Transverse colon (tissue), 4 donors: ENCODE results near the gene NUMBL. TPM values are rescaled to one million over a fixed set of nuclear protein-coding genes. Genes with fewer than 3 reads are reported as not detected.

Source experiments
- DNase-seq: peaks from one replicate; pipeline ENCODE4 v3.0.0-alpha.2; 2019
- H3K27ac ChIP-seq, 4 donors: fragments of 200-600 bp; sonication (generic); 2 replicates each; pipeline ENCODE4 v1.5.1; 2016 to 2018; ENCODE audit warnings: inconsistent platforms in 4 of 4
- H3K27me3 ChIP-seq: fragments of 200-600 bp; sonication (generic); 2 replicates; pipeline ENCODE4 v1.5.1; 2017; ENCODE audit warnings: inconsistent platforms
- H3K36me3 ChIP-seq, 4 donors: fragments of 200-600 bp; sonication (generic); 2 replicates each; pipeline ENCODE4 v1.5.1; 2017 to 2019; ENCODE audit warnings: inconsistent platforms in 4 of 4
- H3K4me1 ChIP-seq, 4 donors: fragments of 200-600 bp; sonication (generic); 2 replicates each; pipeline ENCODE4 v1.5.1; 2017 to 2020; ENCODE audit warnings: inconsistent platforms in 4 of 4
- H3K4me3 ChIP-seq, 4 donors: fragments of 200-600 bp; sonication (generic); 1 replicate in 1 of 4; 2 replicates in 3 of 4; pipeline versions ENCODE4 v1.5.1 to v1.6.1; 2017 to 2019; ENCODE audit warnings: inconsistent platforms in 4 of 4
- H3K9me3 ChIP-seq, 2 donors: fragments of 200-600 bp; sonication (generic); 2 replicates each; pipeline ENCODE4 v1.5.1; 2017 to 2019; ENCODE audit warnings: inconsistent platforms in 2 of 2
- EP300 ChIP-seq: sonication (generic); formaldehyde crosslinking; IDR thresholded peaks from one replicate; pipeline ENCODE4 v1.6.1; 2017; ENCODE audit warnings: antibody characterized with exemption, low read depth
- POLR2A ChIP-seq: fragments of 450-650 bp; IDR thresholded peaks from one replicate; pipeline ENCODE4 v1.6.1; 2016; ENCODE audit warnings: antibody characterized with exemption, mild to moderate bottlenecking, moderate library complexity
- POLR2AphosphoS5 ChIP-seq, 3 donors: sonication (generic); formaldehyde crosslinking; IDR thresholded peaks; one replicate each; pipeline ENCODE4 v1.6.1; 2016; ENCODE audit warnings: antibody characterized with exemption in 3 of 3
- WGBS, 2 donors: methylation state at CpG; one replicate each; pipeline ENCODE4 v1.1.5; 2018; ENCODE audit warnings: low coverage in 1 of 2; 5-methylcytosine and 5-hydroxymethylcytosine counted together
- in situ Hi-C, 4 donors: fragments of 200-750 bp; cut with MboI; loops; one replicate each; pipeline versions ENCODE4 v1.15.0 to v1.15.1; 2017; ENCODE audit warnings: low sequenced_read_pairs in 3 of 4, low pct_ligation_motif_present in 1 of 4, low pct_unique_long_range_greater_than_20kb in 1 of 4
- intact Hi-C: fragments of 100-400 bp; cut with DNase I; formaldehyde crosslinking; loops from one replicate; pipeline ENCODE4 v1.15.1; 2023; ENCODE audit warnings: low total_unique reads
- total RNA-seq, 4 donors: library from RNA; depleted of rRNA; stranded (reverse); fragments of >200 nt; gene quantifications; one replicate each; pipeline ENCODE4 v1.1.0, GENCODE V29; 2016
- TF ChIP-seq, protein P1 (sequence below), 5 experiments: fragments of 200-600 bp in 3 of 5; fragments of 450-650 bp in 2 of 5; sonication (generic) in 3 of 5; IDR thresholded peaks; 1 replicate in 2 of 5; 2 replicates in 3 of 5; pipeline ENCODE4 v1.5.1; 2016 to 2017; ENCODE audit warnings: antibody characterized with exemption in 5 of 5, inconsistent platforms in 3 of 5, mild to moderate bottlenecking in 2 of 5, moderate library complexity in 1 of 5

NUMBL gene
- total RNA-seq, 4 donors from 2014 or later, result 9.0 to 44.9 (median 20.4) TPM

DNA sequence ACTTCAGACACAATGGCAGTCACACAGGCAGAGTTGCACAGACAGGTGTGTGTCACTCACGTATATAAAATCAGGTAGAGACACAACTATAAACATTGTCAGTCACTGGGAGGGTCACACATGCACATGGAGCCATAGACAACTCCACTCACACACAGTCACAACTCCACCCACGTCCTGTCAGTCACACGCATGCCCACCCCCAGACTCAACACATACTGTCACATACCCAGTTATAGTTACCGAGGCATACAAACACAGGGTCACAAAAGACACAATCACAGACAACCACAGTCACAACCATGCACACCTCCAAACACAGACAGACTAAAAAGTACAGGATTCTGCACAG, 1.5 kb downstream of the NUMBL start:
- TF ChIP-seq, protein P1, sequence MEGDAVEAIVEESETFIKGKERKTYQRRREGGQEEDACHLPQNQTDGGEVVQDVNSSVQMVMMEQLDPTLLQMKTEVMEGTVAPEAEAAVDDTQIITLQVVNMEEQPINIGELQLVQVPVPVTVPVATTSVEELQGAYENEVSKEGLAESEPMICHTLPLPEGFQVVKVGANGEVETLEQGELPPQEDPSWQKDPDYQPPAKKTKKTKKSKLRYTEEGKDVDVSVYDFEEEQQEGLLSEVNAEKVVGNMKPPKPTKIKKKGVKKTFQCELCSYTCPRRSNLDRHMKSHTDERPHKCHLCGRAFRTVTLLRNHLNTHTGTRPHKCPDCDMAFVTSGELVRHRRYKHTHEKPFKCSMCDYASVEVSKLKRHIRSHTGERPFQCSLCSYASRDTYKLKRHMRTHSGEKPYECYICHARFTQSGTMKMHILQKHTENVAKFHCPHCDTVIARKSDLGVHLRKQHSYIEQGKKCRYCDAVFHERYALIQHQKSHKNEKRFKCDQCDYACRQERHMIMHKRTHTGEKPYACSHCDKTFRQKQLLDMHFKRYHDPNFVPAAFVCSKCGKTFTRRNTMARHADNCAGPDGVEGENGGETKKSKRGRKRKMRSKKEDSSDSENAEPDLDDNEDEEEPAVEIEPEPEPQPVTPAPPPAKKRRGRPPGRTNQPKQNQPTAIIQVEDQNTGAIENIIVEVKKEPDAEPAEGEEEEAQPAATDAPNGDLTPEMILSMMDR (IDR thresholded peaks at IDR 0.05), result no peak
- TF ChIP-seq POLR2AphosphoS5 (IDR thresholded peaks at IDR 0.05), result no peak
- TF ChIP-seq EP300, result no peak
- no peak for TF ChIP-seq POLR2A
- H3K4me1 ChIP-seq, result peaks cover 13 to 24% (median 18%) of the 10 kb centered on the region in 4 donors
- 67 to 80% methylated on average over 1 to 4 of the region's 4 CpGs for WGBS, 2 donors
- no peaks in the 10 kb centered on the region for H3K9me3 ChIP-seq
- peak overlapping the region in 3 of 4 donors; percentile 81 to 85 (median 84) for H3K27ac ChIP-seq
- peak overlapping the region in 1 of 4 donors; percentile 65 for H3K4me3 ChIP-seq
- in situ Hi-C loops, result no loop called here
- H3K27me3 ChIP-seq, result no peaks in the 10 kb centered on the region
- intact Hi-C loops, result no loop called here
- no peak for DNase-seq
- H3K36me3 ChIP-seq, result no peaks in the 10 kb centered on the region

DNA sequence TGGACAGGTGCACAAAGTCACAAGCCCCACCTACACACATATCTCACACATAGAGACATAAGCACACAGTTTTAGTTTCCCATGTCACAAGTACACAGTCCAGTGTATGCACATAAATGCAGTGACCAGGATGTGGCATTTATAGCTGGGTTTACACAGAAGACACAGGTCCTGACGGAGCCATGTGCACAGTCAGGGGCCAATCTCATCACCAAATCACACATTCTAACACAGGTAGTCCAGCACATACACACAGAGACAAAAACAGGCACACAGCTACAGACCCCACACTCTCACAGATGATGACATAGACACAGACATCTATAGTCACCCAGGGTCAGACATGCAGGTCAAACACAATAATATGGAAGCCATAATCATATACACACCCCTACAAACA, 2.1 kb downstream of the NUMBL start:
- Histone ChIP-seq H3K4me1 (peaks cover 13 to 24% (median 18%) of the 10 kb centered on the region in 4 donors), H3K9me3 (no peaks in the 10 kb centered on the region), H3K36me3 (no peaks in the 10 kb centered on the region), H3K4me3 (no peak overlapping the region), H3K27ac (peak overlapping the region; percentile 4 to 85 (median 44)), H3K27me3 (no peaks in the 10 kb centered on the region)
- no peak for DNase-seq
- intact Hi-C loops (no loop called here), in situ Hi-C loops (no loop called here)
- 80% methylated on average over 1 of the region's 1 CpG; no CpG with 5 or more reads in 1 of the 2 donors for WGBS, 2 donors
- TF ChIP-seq POLR2AphosphoS5 (IDR thresholded peaks at IDR 0.05) (no peak), EP300 (no peak), POLR2A (no peak)
- TF ChIP-seq, protein P1 (IDR thresholded peaks at IDR 0.05), result no peak

GRCh38 chr19:40687525-40688016, 2.9 kb downstream of the NUMBL start:
- Histone ChIP-seq H3K27me3 (no peaks in the 10 kb centered on the region), H3K4me1 (peaks cover 13 to 24% (median 18%) of the 10 kb centered on the region in 4 donors), H3K36me3 (no peaks in the 10 kb centered on the region), H3K4me3 (no peak overlapping the region), H3K9me3 (no peaks in the 10 kb centered on the region), H3K27ac (peak overlapping the region; percentile 25 to 85 (median 56))
- TF ChIP-seq POLR2AphosphoS5 (IDR thresholded peaks at IDR 0.05) (peak in 2 of 3 donors; percentile 42 to 46), POLR2A (no peak)
- WGBS, 2 donors, result 6 to 39% methylated on average over 6 to 12 of the region's 12 CpGs
- in situ Hi-C loops (no loop called here), intact Hi-C loops (no loop called here)
- peak; percentile 82 for DNase-seq

DNA sequence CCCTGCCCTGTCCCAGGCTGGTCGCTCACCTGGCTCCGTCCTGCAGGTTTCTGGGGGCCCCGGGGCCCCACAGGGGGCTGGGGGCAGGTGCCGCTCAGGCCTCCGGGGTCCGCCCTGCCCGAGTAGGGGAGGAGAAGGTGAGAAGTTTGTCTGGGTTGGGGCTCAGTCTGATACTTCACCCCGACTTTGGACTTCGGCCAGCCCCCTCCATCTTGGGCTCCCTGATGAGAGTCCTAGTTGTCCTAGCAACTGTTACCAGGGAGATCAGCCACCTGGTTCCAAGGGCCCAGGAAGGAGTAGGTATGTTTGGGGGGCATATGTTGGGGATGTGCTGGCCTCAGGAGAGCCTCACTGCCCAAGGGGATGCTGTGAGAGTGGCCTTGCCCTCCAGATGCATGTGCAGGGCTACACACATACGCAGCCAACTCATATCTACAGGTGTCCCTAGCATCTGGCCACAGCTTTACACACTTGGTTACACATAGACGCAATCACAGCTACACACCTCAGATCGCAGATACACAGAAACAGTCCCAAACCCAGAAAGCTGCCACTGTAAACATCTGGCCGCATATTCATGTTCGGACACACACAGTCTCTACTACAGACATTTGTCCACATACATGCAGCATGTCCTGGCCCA, 3.4 kb downstream of the NUMBL start:
- in situ Hi-C loops (no loop called here), intact Hi-C loops (no loop called here)
- Histone ChIP-seq H3K27ac (peak overlapping the region; percentile 23 to 85 (median 26)), H3K27me3 (no peaks in the 10 kb centered on the region), H3K36me3 (no peaks in the 10 kb centered on the region), H3K4me3 (no peak overlapping the region), H3K4me1 (peaks cover 13 to 24% (median 18%) of the 10 kb centered on the region in 4 donors), H3K9me3 (no peaks in the 10 kb centered on the region)
- no peak for DNase-seq
- TF ChIP-seq POLR2A (no peak), EP300 (no peak), POLR2AphosphoS5 (IDR thresholded peaks at IDR 0.05) (no peak)
- TF ChIP-seq, protein P1 (IDR thresholded peaks at IDR 0.05), result no peak
- 82% methylated on average over 14 of the region's 14 CpGs; no CpG with 5 or more reads in 1 of the 2 donors for WGBS, 2 donors
